Measurements from ENCODE around the gene NINL.

DNA sequence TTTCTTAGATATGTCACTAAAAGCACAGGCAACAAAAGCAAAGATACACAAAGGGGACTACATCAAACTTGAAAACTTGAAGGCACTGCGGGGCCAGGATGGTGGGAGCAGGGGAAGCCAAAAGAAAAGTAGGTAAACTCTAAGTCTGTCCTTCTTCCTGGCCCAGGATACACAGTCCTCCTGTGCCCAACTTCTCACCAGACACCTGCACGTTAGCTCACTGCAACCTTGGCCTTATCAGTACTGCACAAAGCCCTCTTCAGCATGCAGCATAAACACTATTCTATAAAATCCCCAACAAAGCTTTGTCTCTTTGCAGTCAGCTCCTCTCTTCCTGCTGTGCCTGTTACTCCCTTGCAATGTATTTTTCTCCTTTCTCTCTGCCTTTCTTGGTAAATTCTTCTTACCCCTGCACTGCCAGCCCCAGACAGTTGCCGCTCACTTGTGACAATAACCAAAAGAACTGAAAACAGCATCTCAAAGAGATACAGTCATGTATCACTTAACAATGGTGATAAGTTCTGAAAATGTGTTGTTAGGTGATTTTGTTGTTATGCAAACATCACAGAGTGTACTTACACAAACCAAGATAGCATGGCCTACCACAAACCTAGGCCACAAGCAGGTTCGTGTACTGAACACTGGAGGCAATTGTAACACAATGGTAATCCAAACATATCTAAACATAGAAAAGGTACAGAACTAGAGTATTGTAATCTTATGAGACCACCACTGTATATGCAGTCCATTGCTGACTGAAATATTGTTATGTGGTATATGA lies 51.2 kb downstream of the NINL start:
- TF ChIP-seq, protein P1, sequence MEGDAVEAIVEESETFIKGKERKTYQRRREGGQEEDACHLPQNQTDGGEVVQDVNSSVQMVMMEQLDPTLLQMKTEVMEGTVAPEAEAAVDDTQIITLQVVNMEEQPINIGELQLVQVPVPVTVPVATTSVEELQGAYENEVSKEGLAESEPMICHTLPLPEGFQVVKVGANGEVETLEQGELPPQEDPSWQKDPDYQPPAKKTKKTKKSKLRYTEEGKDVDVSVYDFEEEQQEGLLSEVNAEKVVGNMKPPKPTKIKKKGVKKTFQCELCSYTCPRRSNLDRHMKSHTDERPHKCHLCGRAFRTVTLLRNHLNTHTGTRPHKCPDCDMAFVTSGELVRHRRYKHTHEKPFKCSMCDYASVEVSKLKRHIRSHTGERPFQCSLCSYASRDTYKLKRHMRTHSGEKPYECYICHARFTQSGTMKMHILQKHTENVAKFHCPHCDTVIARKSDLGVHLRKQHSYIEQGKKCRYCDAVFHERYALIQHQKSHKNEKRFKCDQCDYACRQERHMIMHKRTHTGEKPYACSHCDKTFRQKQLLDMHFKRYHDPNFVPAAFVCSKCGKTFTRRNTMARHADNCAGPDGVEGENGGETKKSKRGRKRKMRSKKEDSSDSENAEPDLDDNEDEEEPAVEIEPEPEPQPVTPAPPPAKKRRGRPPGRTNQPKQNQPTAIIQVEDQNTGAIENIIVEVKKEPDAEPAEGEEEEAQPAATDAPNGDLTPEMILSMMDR (conservative IDR thresholded peaks at IDR 0.05; ENCODE audit: low read depth, low read length) = no peak
- TF ChIP-seq POLR2A (IDR thresholded peaks at IDR 0.05; ENCODE audit: low read depth, low read length) = no peak
- TF ChIP-seq, protein P2, sequence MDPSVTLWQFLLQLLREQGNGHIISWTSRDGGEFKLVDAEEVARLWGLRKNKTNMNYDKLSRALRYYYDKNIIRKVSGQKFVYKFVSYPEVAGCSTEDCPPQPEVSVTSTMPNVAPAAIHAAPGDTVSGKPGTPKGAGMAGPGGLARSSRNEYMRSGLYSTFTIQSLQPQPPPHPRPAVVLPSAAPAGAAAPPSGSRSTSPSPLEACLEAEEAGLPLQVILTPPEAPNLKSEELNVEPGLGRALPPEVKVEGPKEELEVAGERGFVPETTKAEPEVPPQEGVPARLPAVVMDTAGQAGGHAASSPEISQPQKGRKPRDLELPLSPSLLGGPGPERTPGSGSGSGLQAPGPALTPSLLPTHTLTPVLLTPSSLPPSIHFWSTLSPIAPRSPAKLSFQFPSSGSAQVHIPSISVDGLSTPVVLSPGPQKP (IDR thresholded peaks at IDR 0.05; ENCODE audit: borderline replicate concordance, low read depth, low read length) = no peak
- TF ChIP-seq RFX5 (IDR thresholded peaks at IDR 0.05; ENCODE audit: low read depth, low read length) = no peak
